GM21447 (cell line): Measurements from ENCODE around the gene NPY4R2.
"Not testable (repeated sequence)": the region's sequence is repeated elsewhere in the genome, so short reads cannot be mapped to it uniquely, and the experiment has no call there.

Source experiments
- ATAC-seq: cut with Tn5 transposase; IDR thresholded peaks from one replicate; pipeline ENCODE4 v1.9.1; 2021; ENCODE audit not compliant: unreplicated experiment

The NPY4R2 gene

DNA sequence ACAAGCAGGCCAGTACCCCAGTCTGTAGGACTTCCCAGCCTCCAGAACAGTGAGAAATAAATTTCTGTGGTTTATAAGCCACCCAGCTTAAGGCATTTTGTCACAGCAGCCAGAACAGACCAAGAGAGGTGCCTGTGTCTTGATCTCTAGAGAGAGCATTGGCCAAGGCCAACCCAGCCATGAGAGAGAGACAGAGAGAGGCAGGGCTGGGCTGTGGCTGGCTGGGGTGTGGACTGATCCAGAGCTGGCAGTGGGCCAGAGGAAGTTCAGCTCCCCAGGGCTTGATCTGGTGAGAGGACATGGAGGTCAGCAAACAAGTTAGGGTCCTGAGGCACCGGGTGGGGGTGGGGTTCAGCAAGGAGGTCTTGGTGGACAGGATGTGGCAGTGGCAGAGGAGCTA, 14.4 kb downstream of the NPY4R2 start:
- not testable (repeated sequence) for ATAC-seq

DNA sequence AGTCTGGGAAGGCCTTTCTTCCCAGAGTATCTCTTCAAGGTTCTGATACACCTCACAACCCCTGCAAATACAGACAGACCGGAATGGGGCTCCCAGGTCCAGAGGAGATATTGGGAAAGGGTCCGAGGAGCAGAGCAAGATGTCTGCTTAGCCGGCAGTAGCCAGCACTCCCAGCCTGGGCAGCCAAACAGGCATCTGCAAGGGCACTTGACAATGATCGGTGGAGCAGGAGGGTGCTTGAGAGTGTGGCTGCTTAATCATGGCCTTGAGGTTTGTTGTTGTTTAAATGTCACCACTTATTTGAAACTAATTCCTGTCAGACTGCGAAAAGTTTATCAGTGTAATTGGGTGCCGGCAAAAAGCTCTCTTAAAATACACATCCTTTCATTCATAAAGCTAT, 15.0 kb downstream of the NPY4R2 start:
- ATAC-seq, result not testable (repeated sequence)

GRCh38 chr10:47936772-47937228, 18.3 kb downstream of the NPY4R2 start:
- ATAC-seq, result not testable (repeated sequence)

DNA sequence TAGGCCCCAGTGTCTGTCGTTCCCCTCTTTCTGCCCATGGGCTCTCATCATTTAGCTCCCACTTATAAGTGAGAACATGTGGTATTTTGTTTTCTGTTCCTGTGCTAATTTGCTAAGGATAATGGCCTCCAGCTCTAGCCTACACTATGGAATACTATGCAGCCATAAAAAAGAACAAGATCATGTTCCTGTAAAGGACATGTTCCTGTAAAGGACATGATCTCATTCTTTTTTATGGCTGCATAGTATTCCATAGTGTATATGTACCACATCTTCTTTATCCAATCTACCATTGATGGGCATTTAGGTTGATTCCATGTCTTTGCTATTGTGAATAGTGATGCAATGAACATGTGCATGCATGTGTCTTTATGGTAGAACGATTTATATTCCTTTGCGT, 19.2 kb downstream of the NPY4R2 start:
- ATAC-seq, result not testable (repeated sequence)

GRCh38 chr10:47940821-47941220, 22.4 kb downstream of the NPY4R2 start:
- not testable (repeated sequence) for ATAC-seq

GRCh38 chr10:47941379-47941778, 22.9 kb downstream of the NPY4R2 start:
- not testable (repeated sequence) for ATAC-seq

GRCh38 chr10:47942351-47943019, 24.0 kb downstream of the NPY4R2 start:
- not testable (repeated sequence) for ATAC-seq

DNA sequence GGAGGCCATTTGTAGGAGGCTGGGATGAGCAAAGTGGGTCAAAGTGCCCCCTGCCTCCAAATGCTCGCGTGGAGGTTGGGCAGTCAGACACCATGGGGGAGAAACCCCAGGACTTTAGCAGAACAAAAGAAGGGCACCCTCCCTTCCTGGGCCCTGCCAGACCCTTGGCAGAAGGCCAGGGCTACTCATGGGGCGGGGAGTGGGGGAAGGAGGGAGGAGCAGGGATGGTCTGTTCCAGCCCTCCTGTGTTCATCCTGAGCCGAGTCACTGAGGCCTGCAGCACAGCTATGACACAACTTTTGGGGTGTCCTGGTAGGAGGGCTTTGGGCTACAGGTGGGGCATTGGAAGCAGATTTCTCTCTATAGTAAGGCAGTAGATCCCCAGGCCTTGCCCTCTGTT, 24.9 kb downstream of the NPY4R2 start:
- not testable (repeated sequence) for ATAC-seq

DNA sequence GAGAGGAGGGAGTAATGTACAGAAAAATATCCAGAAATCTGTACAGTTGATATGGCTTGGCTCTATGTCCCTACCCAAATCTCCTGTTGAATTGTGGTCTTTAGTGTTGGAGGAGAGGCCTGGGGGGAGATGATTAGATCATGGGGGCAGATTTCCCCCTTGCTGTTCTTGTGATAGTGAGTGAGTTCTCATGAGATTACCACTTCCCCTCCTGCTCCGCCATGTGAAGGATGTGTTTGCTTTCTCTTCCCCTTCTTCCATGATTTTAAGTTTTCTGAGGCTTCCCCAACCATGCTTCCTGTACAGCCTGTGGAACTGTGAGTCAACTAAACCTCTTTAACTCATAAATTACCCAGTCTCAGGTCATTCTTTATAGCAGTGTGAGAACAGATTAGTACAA, 29.0 kb downstream of the NPY4R2 start:
- ATAC-seq, result not testable (repeated sequence)

DNA sequence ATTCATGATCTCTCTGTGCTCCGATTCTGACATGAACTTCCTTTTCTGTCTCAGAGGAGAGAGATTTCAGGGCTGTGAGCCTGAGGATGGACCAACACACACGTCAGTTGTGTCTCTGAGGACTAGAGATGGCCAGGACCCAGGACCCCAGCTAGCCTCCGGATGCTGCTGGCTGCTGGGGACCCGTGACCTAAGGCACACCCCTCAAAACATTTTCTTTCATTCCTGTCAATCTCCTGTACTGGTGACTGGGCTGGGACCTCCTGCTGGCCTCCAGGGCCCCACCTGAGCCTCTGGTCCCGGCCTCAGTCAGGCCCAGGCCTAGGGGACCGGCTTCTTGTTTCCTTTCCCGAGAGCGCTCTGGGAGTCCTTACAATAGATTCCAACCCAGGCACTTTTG, 38.7 kb downstream of the NPY4R2 start:
- ATAC-seq, result not testable (repeated sequence)

GRCh38 chr10:47959677-47960076, 41.2 kb downstream of the NPY4R2 start:
- ATAC-seq, result not testable (repeated sequence)

GRCh38 chr10:47960699-47961098, 42.2 kb downstream of the NPY4R2 start:
- not testable (repeated sequence) for ATAC-seq

DNA sequence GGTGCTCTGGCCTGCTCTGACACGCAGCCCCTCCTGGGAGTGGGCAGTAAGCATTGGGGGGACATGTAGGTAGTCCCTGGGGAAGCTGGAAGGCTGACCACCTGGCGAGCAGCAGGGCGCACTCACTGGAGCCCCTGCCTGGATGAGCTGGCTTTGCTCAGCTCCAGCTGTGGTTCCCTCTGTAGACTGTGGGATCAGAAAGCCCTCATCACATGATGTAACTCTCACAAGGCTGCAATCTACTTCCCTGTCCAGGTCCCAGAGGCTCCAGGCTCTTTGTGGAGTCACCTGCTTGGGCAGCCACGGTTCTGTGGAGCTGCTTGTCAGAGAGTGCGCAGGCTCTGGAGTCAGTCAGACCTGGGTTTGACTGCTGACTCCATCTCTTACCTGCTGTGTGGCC, 44.3 kb downstream of the NPY4R2 start:
- ATAC-seq, result not testable (repeated sequence)

GRCh38 chr10:47964280-47965063, 46.0 kb downstream of the NPY4R2 start:
- ATAC-seq, result not testable (repeated sequence)

DNA sequence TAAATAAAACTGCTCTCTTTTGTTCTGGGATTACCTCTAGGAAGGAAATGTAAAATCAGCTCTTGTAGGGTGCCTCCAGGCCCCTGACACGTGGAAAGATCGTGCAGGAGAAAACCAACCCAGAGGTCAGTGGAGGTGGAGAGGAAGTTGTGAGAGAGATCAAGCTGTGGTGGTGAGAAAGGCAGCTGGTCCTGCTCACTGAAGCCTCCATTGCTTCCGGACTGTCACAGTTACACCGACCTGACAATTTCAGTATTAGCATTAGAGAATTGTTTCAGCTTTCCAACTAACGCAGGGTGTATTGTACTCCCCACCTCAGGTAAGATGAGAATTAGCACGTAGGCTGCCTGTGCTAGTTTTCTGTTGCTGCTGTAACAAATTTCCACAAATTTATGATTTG, 50.5 kb downstream of the NPY4R2 start:
- ATAC-seq, result not testable (repeated sequence)

GRCh38 chr10:47970047-47970446, 51.6 kb downstream of the NPY4R2 start:
- not testable (repeated sequence) for ATAC-seq

DNA sequence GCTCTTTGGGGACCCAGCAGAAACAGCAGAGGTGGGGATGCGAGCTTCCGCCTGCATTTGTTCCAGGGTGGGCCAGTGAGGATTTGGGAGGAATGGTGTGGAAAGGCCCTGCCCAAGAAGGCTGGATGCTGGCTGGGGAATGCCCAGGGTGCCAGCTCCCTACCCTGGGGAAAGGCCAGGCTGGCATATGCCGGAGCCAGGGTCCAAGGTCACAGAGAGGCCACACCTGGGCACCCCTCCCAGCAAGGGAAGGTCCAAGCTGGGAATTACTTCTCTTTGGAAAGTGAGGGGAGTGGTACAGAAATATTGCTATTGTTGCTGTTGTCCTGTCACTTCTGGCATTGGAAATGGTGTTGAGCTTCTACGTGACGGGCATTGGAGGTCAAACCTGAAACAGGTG, 53.1 kb downstream of the NPY4R2 start:
- ATAC-seq, result not testable (repeated sequence)

DNA sequence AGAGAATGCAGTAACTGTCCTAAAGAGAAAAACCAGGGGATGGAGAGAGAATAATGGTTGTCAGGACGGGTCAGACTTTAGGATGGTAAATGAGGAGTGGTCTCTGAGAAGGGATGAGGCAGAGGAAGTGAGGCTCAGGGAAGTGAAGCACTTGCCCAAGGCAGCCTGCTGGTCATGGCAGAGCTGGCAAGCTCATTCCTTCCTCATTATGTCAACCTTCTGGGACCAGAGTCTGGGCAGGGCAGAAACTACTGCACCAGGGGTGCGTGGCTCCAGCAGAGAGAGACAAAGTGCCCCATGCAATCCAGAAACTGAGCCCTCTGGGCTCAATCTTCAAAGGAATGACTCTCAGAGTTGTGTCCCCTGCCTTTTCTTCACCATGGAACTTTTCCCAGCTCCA, 53.6 kb downstream of the NPY4R2 start:
- ATAC-seq, result not testable (repeated sequence)
